Measurements from ENCODE around the gene RHOV. TPM values are rescaled to one million over a fixed set of nuclear protein-coding genes. Genes with fewer than 3 reads are reported as not detected.

Gene RHOV
- total RNA-seq, 1 experiment from 2014 or later, result 1.4 TPM

GRCh38 chr15:40900256-40901052 lies 26.4 kb upstream of the RHOV start:
- intact Hi-C loops (cut with micrococcal nuclease; ENCODE audit: unreplicated experiment), result loop anchor here (5.0 to 10.0 kb wide), 2 partner anchors 912 to 1234 kb away; no protein-coding TSS in a partner anchor
- no TSS peak for BruUV-seq (replicated peaks)
- Histone ChIP-seq H3K79me2 (ENCODE audit: low read depth) (peaks cover 11% of the 10 kb centered on the region), H3F3A (ENCODE audit: insufficient read depth, low read depth) (peaks cover 7% of the 10 kb centered on the region; the same call in 1 of the 2 replicates), H3K4me3 (no peak overlapping the region), H3K36me3 (ENCODE audit: low read depth) (no peaks in the 10 kb centered on the region; the same call in 1 of the 2 replicates), H3K4me2 (no peak overlapping the region), H3K4me1 (replicated peaks; ENCODE audit: insufficient read depth) (peaks cover 6% of the 10 kb centered on the region), H3K9me2 (ENCODE audit: insufficient read depth) (no peaks in the 10 kb centered on the region), H4K20me1 (ENCODE audit: insufficient read depth) (no peaks in the 10 kb centered on the region; the same call in 1 of the 2 replicates), H2AFZ (no peak overlapping the region), H3K27ac (no peak overlapping the region), H3K9me3 (ENCODE audit: insufficient read depth, low read depth) (no peaks in the 10 kb centered on the region), H3K27me3 (ENCODE audit: insufficient read depth, low read depth) (no peaks in the 10 kb centered on the region)
- POLR2A ChIA-PET (ENCODE audit: unreplicated experiment), result no interaction called here
- TF ChIP-seq EZH2 (IDR thresholded peaks at IDR 0.05; ENCODE audit: low read depth) (no peak), CTCF (conservative IDR thresholded peaks at IDR 0.05) (no peak)
- no peak for DNase-seq
- CTCF ChIA-PET, result no interaction called here

GRCh38 chr15:40899536-40900207 lies 25.6 kb upstream of the RHOV start:
- BruUV-seq (replicated peaks), result no TSS peak
- no peaks in the 10 kb centered on the region; the same call in 1 of the 2 replicates for H4K20me1 ChIP-seq (ENCODE audit: insufficient read depth)
- peaks cover 19% of the 10 kb centered on the region for H3K79me2 ChIP-seq (ENCODE audit: low read depth)
- POLR2A ChIA-PET (ENCODE audit: unreplicated experiment), result no interaction called here
- no peaks in the 10 kb centered on the region for H3K27me3 ChIP-seq (ENCODE audit: insufficient read depth, low read depth)
- H3F3A ChIP-seq (ENCODE audit: insufficient read depth, low read depth), result no peaks in the 10 kb centered on the region; the same call in 1 of the 2 replicates
- peaks cover 11% of the 10 kb centered on the region for H3K4me1 ChIP-seq (replicated peaks; ENCODE audit: insufficient read depth)
- no peak for TF ChIP-seq EZH2 (IDR thresholded peaks at IDR 0.05; ENCODE audit: low read depth)
- no peak for TF ChIP-seq CTCF (conservative IDR thresholded peaks at IDR 0.05)
- intact Hi-C loops (cut with micrococcal nuclease; ENCODE audit: unreplicated experiment), result loop anchor here (5.0 to 10.0 kb wide), 2 partner anchors 913 to 1235 kb away; no protein-coding TSS in a partner anchor
- H3K9me3 ChIP-seq (ENCODE audit: insufficient read depth, low read depth), result no peaks in the 10 kb centered on the region
- no peaks in the 10 kb centered on the region for H3K9me2 ChIP-seq (ENCODE audit: insufficient read depth)
- no peak overlapping the region for H3K4me2 ChIP-seq
- CTCF ChIA-PET, result no interaction called here
- no peak overlapping the region for H2AFZ ChIP-seq
- H3K27ac ChIP-seq, result no peak overlapping the region
- no peak overlapping the region for H3K4me3 ChIP-seq
- no peak for DNase-seq
- no peaks in the 10 kb centered on the region; the same call in 1 of the 2 replicates for H3K36me3 ChIP-seq (ENCODE audit: low read depth)

- H3K9me2 ChIP-seq (ENCODE audit: insufficient read depth), result no peaks in the 10 kb centered on the region
- POLR2A ChIA-PET (ENCODE audit: unreplicated experiment), result interaction anchor here (0.5 to 0.6 kb wide), 2 partner anchors 110 to 118 kb away, joined by 3 to 12 read pairs; no protein-coding TSS in a partner anchor
- intact Hi-C loops (cut with micrococcal nuclease; ENCODE audit: unreplicated experiment), result loop anchor here (1.0 to 5.0 kb wide), 5 partner anchors 38 to 618 kb away; partner anchors contain the start of gene RMDN3
- no peaks in the 10 kb centered on the region for H3K27me3 ChIP-seq (ENCODE audit: insufficient read depth, low read depth)
- no peaks in the 10 kb centered on the region; the same call in 1 of the 2 replicates for H3K36me3 ChIP-seq (ENCODE audit: low read depth)
- DNase-seq, result peak; percentile 47 to 69
- H3K79me2 ChIP-seq (ENCODE audit: low read depth), result peaks cover 22% of the 10 kb centered on the region
- no peaks in the 10 kb centered on the region for H4K20me1 ChIP-seq (ENCODE audit: insufficient read depth)
- H3K9me3 ChIP-seq (ENCODE audit: insufficient read depth, low read depth), result no peaks in the 10 kb centered on the region
- H2AFZ ChIP-seq, result peak overlapping the region; percentile 81
- peaks cover 20% of the 10 kb centered on the region for H3K4me1 ChIP-seq (replicated peaks; ENCODE audit: insufficient read depth)
- peak overlapping the region; percentile 89 for H3K4me2 ChIP-seq
- TF ChIP-seq CTCF (conservative IDR thresholded peaks at IDR 0.05) (no peak; the same call in 1 of the 2 replicates), EZH2 (IDR thresholded peaks at IDR 0.05; ENCODE audit: low read depth) (no peak)
- BruUV-seq (replicated peaks), result TSS peak; percentile 48
- H3K27ac ChIP-seq, result peak overlapping the region; percentile 73
- CTCF ChIA-PET, result interaction anchor here (0.6 to 3.1 kb wide), 9 partner anchors 11 to 172 kb away, joined by 3 to 42 read pairs (median 4); partner anchors contain the start of gene RHOV
- peak overlapping the region; percentile 94 for H3K4me3 ChIP-seq
- peaks cover 6% of the 10 kb centered on the region; the same call in 1 of the 2 replicates for H3F3A ChIP-seq (ENCODE audit: insufficient read depth, low read depth)
These were observed 20.8 kb upstream of the RHOV start for GRCh38 chr15:40894681-40895448.

Data from PC-9 (cell line).